Natural killer cell (primary cell): ENCODE data around the gene SLC6A8. TPM values are rescaled to one million over a fixed set of nuclear protein-coding genes. Genes with fewer than 3 reads are reported as not detected.
A peak's percentile ranks its signal among the peaks of the same experiment; 100 is the strongest.
"Not testable (repeated sequence)": the region's sequence is repeated elsewhere in the genome, so short reads cannot be mapped to it uniquely, and the experiment has no call there.

Source experiments
- ATAC-seq, 3 donors: fragments of 150-1000 bp in 2 of 3; fragments of 200-7000 bp in 1 of 3; cut with Tn5 transposase; 1 replicate in 1 of 3; 2 replicates in 2 of 3; pipeline ENCODE4 v1.10.0; 2021; ENCODE audit warnings: mild to moderate bottlenecking in 2 of 3, moderate library complexity in 2 of 3
- DNase-seq, 2 donors: peaks; one replicate each; pipeline versions ENCODE4 v3.0.0 to v3.0.0-alpha.2; 2013 to 2021; ENCODE audit warnings: mixed read lengths in 1 of 2
- H3K27ac ChIP-seq: one replicate; pipeline ENCODE4 v1.5.1; 2013; ENCODE audit warnings: mild to moderate bottlenecking, low read length
- H3K27me3 ChIP-seq: one replicate; pipeline ENCODE4 v1.6.1; 2013; ENCODE audit warnings: low read length; ENCODE audit not compliant: control insufficient read depth, insufficient read depth
- H3K36me3 ChIP-seq: one replicate; pipeline ENCODE4 v1.6.1; 2013; ENCODE audit warnings: low read length; ENCODE audit not compliant: control insufficient read depth, insufficient read depth
- H3K4me1 ChIP-seq: one replicate; pipeline ENCODE4 v1.6.1; 2013; ENCODE audit warnings: low read length; ENCODE audit not compliant: control insufficient read depth, insufficient read depth
- H3K4me3 ChIP-seq: one replicate; pipeline ENCODE4 v1.5.1; 2013; ENCODE audit warnings: low read length
- H3K9me3 ChIP-seq: one replicate; pipeline ENCODE4 v1.6.1; 2013; ENCODE audit warnings: low read length; ENCODE audit not compliant: control insufficient read depth, insufficient read depth
- H3K27ac Mint-ChIP-seq, 2 donors: one replicate each; pipeline ENCODE4 v1.8.0; 2022; ENCODE audit warnings: mild to moderate bottlenecking in 2 of 2, mixed read lengths in 2 of 2, moderate library complexity in 1 of 2
- H3K27me3 Mint-ChIP-seq, 2 donors: one replicate each; pipeline ENCODE4 v1.8.0; 2022; ENCODE audit warnings: low read depth in 2 of 2, mixed read lengths in 2 of 2
- H3K36me3 Mint-ChIP-seq: one replicate; pipeline ENCODE4 v1.8.0; 2022; ENCODE audit warnings: mixed read lengths
- H3K4me1 Mint-ChIP-seq, 2 donors: one replicate each; pipeline ENCODE4 v1.8.0; 2022; ENCODE audit warnings: mixed read lengths in 2 of 2
- H3K4me3 Mint-ChIP-seq: one replicate; pipeline ENCODE4 v1.8.0; 2022; ENCODE audit warnings: mild to moderate bottlenecking, moderate library complexity, mixed read lengths
- H3K9me3 Mint-ChIP-seq, 2 donors: one replicate each; pipeline ENCODE4 v1.8.0; 2022; ENCODE audit warnings: mixed read lengths in 2 of 2
- CTCF ChIP-seq: fragments of 200-600 bp; IDR thresholded peaks from one replicate; pipeline ENCODE4 v1.8.0; 2022; ENCODE audit warnings: antibody characterized with exemption
- WGBS: methylation state at CpG from one replicate; pipeline ENCODE4 v1.1.7; 2013; ENCODE audit warnings: missing lambda C conversion rate; ENCODE audit not compliant: insufficient coverage; 5-methylcytosine and 5-hydroxymethylcytosine counted together
- intact Hi-C: fragments of 100-400 bp; cut with micrococcal nuclease; formaldehyde crosslinking; loops from one replicate; pipeline ENCODE4 v1.14.2; 2022
- total RNA-seq, 4 donors: library from RNA; stranded (reverse); fragments of 120-200 nt in 1 of 4; gene quantifications; one replicate each; pipeline versions ENCODE4 v1.2.3 to v1.2.4, GENCODE V29; 2013 to 2022

Gene SLC6A8
- total RNA-seq, 3 donors from 2014 or later (not counting 1 experiment from before 2014, with no cell fraction given), result 0.77 to 2.5 (median 1.4) TPM

- no peaks in the 10 kb centered on the region for H3K36me3 Mint-ChIP-seq
- H3K9me3 Mint-ChIP-seq, result no peaks in the 10 kb centered on the region
- H3K9me3 ChIP-seq, result no peaks in the 10 kb centered on the region
- H3K27me3 Mint-ChIP-seq, result no peaks in the 10 kb centered on the region
- no peak overlapping the region for H3K4me3 ChIP-seq
- no peaks in the 10 kb centered on the region for H3K27me3 ChIP-seq
- 91% methylated on average over 5 of the region's 6 CpGs for WGBS
- ATAC-seq (no peak), DNase-seq (no peak)
- H3K4me1 ChIP-seq, result peaks cover 49% of the 10 kb centered on the region
- no peak for TF ChIP-seq CTCF
- no peak overlapping the region for H3K27ac ChIP-seq
- intact Hi-C loops, result no loop called here
- H3K27ac Mint-ChIP-seq, result peak overlapping the region; percentile 71 to 85
- peaks cover 11 to 28% of the 10 kb centered on the region in 2 donors for H3K4me1 Mint-ChIP-seq
- no peak overlapping the region for H3K4me3 Mint-ChIP-seq
- H3K36me3 ChIP-seq, result peaks cover 3% of the 10 kb centered on the region
These were observed 40.4 kb downstream of the SLC6A8 start for GRCh38 chrX:153728095-153728494.

GRCh38 chrX:153728951-153729631 lies 41.4 kb downstream of the SLC6A8 start:
- H3K36me3 Mint-ChIP-seq, result no peaks in the 10 kb centered on the region
- H3K27ac Mint-ChIP-seq, result no peak overlapping the region
- Histone ChIP-seq H3K36me3 (peaks cover 3% of the 10 kb centered on the region), H3K27me3 (no peaks in the 10 kb centered on the region), H3K27ac (no peak overlapping the region), H3K4me3 (no peak overlapping the region), H3K9me3 (no peaks in the 10 kb centered on the region), H3K4me1 (peaks cover 46% of the 10 kb centered on the region)
- ATAC-seq, result no peak
- no peaks in the 10 kb centered on the region for H3K9me3 Mint-ChIP-seq
- no peak for TF ChIP-seq CTCF
- no peak overlapping the region for H3K4me3 Mint-ChIP-seq
- H3K27me3 Mint-ChIP-seq, result no peaks in the 10 kb centered on the region
- DNase-seq, result no peak
- 97% methylated on average over 21 of the region's 23 CpGs for WGBS
- peaks cover 11 to 28% of the 10 kb centered on the region in 2 donors for H3K4me1 Mint-ChIP-seq
- intact Hi-C loops, result no loop called here

GRCh38 chrX:153730115-153730514 lies 42.4 kb downstream of the SLC6A8 start:
- H3K27me3 ChIP-seq, H3K36me3 ChIP-seq, H3K4me3 ChIP-seq, H3K27ac Mint-ChIP-seq, H3K27me3 Mint-ChIP-seq, intact Hi-C loops, H3K36me3 Mint-ChIP-seq, H3K4me3 Mint-ChIP-seq, H3K9me3 ChIP-seq, ATAC-seq, H3K27ac ChIP-seq, DNase-seq, H3K9me3 Mint-ChIP-seq: not testable (repeated sequence)
- peaks cover 15 to 34% of the 10 kb centered on the region in 2 donors for H3K4me1 Mint-ChIP-seq
- 98% methylated on average over 14 of the region's 23 CpGs for WGBS
- H3K4me1 ChIP-seq, result peaks cover 42% of the 10 kb centered on the region

GRCh38 chrX:153731117-153731844 lies 43.6 kb downstream of the SLC6A8 start:
- Mint-ChIP-seq H3K4me3 (no peak overlapping the region), H3K27me3 (no peaks in the 10 kb centered on the region)
- intact Hi-C loops, result no loop called here

More at GRCh38 chrX:153731117-153731844, 43.6 kb downstream of the SLC6A8 start:
- Mint-ChIP-seq H3K36me3 (no peaks in the 10 kb centered on the region), H3K9me3 (no peaks in the 10 kb centered on the region), H3K4me1 (peaks cover 21 to 35% of the 10 kb centered on the region in 2 donors), H3K27ac (peak overlapping the region in 1 of 2 donors; percentile 39)
- H3K4me3 ChIP-seq, result no peak overlapping the region
- DNase-seq (no peak), ATAC-seq (no peak)
- TF ChIP-seq CTCF, result no peak
- 62% methylated on average over 4 of the region's 6 CpGs for WGBS
- no peaks in the 10 kb centered on the region for H3K9me3 ChIP-seq
- H3K36me3 ChIP-seq, result peaks cover 6% of the 10 kb centered on the region
- H3K27me3 ChIP-seq, result no peaks in the 10 kb centered on the region
- H3K4me1 ChIP-seq, result peaks cover 32% of the 10 kb centered on the region
- H3K27ac ChIP-seq, result peak overlapping the region; percentile 24
